ENCODE measurements around the gene ATP7A.

Gene ATP7A

GRCh38 chrX:78042601-78043000 is 132.1 kb downstream of the ATP7A start:
- Histone ChIP-seq H3K9ac (no peak overlapping the region), H3K27me3 (ENCODE audit: control insufficient read depth, insufficient read depth, low read length) (no peaks in the 10 kb centered on the region), H2AFZ (no peak overlapping the region), H3K4me3 (ENCODE audit: low read depth, low read length) (no peak overlapping the region), H3K4me1 (no peaks in the 10 kb centered on the region), H3K9me3 (ENCODE audit: control insufficient read depth, low read length) (no peaks in the 10 kb centered on the region), H3K4me2 (ENCODE audit: low read length) (no peak overlapping the region), H3K36me3 (ENCODE audit: control insufficient read depth, insufficient read depth, low read length) (no peaks in the 10 kb centered on the region), H3K27ac (no peak overlapping the region), H3K79me2 (no peaks in the 10 kb centered on the region)
- TF ChIP-seq CTCF (IDR thresholded peaks at IDR 0.05) = no peak

- H3K36me3 ChIP-seq (ENCODE audit: control insufficient read depth, insufficient read depth, low read length) = no peaks in the 10 kb centered on the region
- H3K4me1 ChIP-seq = no peaks in the 10 kb centered on the region
- no peak overlapping the region for H3K4me3 ChIP-seq (ENCODE audit: low read depth, low read length)
- TF ChIP-seq CTCF (IDR thresholded peaks at IDR 0.05) = no peak
- no peaks in the 10 kb centered on the region for H3K27me3 ChIP-seq (ENCODE audit: control insufficient read depth, insufficient read depth, low read length)
- no peaks in the 10 kb centered on the region for H3K79me2 ChIP-seq
- no peak overlapping the region for H3K4me2 ChIP-seq (ENCODE audit: low read length)
- no peak overlapping the region for H2AFZ ChIP-seq
- H3K9ac ChIP-seq = no peak overlapping the region
- H3K9me3 ChIP-seq (ENCODE audit: control insufficient read depth, low read length) = no peaks in the 10 kb centered on the region
- H3K27ac ChIP-seq = no peak overlapping the region
Measured at GRCh38 chrX:78046362-78046761, 135.9 kb downstream of the ATP7A start.

- no peak for TF ChIP-seq CTCF (IDR thresholded peaks at IDR 0.05)
- Histone ChIP-seq H3K4me1 (no peaks in the 10 kb centered on the region), H3K4me2 (ENCODE audit: low read length) (no peak overlapping the region), H3K27ac (no peak overlapping the region), H3K27me3 (ENCODE audit: control insufficient read depth, insufficient read depth, low read length) (no peaks in the 10 kb centered on the region), H3K79me2 (no peaks in the 10 kb centered on the region), H3K9ac (no peak overlapping the region), H3K9me3 (ENCODE audit: control insufficient read depth, low read length) (no peaks in the 10 kb centered on the region), H3K4me3 (ENCODE audit: low read depth, low read length) (no peak overlapping the region), H2AFZ (no peak overlapping the region), H3K36me3 (ENCODE audit: control insufficient read depth, insufficient read depth, low read length) (no peaks in the 10 kb centered on the region)
Measured at GRCh38 chrX:78048052-78048451, 137.6 kb downstream of the ATP7A start.

GRCh38 chrX:78063687-78064086 is 153.2 kb downstream of the ATP7A start:
- H3K9ac ChIP-seq = no peak overlapping the region
- no peak overlapping the region for H2AFZ ChIP-seq
- no peak overlapping the region for H3K27ac ChIP-seq

More at GRCh38 chrX:78063687-78064086, 153.2 kb downstream of the ATP7A start:
- H3K36me3 ChIP-seq (ENCODE audit: control insufficient read depth, insufficient read depth, low read length) = no peaks in the 10 kb centered on the region
- no peak overlapping the region for H3K4me2 ChIP-seq (ENCODE audit: low read length)
- TF ChIP-seq CTCF (IDR thresholded peaks at IDR 0.05) = no peak
- H3K4me1 ChIP-seq = no peaks in the 10 kb centered on the region
- no peaks in the 10 kb centered on the region for H3K9me3 ChIP-seq (ENCODE audit: control insufficient read depth, low read length)
- no peaks in the 10 kb centered on the region for H3K27me3 ChIP-seq (ENCODE audit: control insufficient read depth, insufficient read depth, low read length)
- H3K4me3 ChIP-seq (ENCODE audit: low read depth, low read length) = no peak overlapping the region
- H3K79me2 ChIP-seq = no peaks in the 10 kb centered on the region
